IPS DF 6.9 (cell line): Measurements from ENCODE around the gene PCP2.

Source experiments
- DNase-seq: peaks from one replicate; pipeline ENCODE4 v3.0.0-alpha.2; 2013; ENCODE audit warnings: low read depth, low spot score
- H3K27ac ChIP-seq: one replicate; pipeline ENCODE4 v1.5.1; 2013; ENCODE audit warnings: low read length, control low read depth
- H3K27me3 ChIP-seq: 2 replicates; pipeline ENCODE4 v1.6.1; 2013; ENCODE audit warnings: mild to moderate bottlenecking, low read length; ENCODE audit not compliant: control insufficient read depth, insufficient read depth
- H3K36me3 ChIP-seq: 2 replicates; pipeline ENCODE4 v1.6.1; 2013; ENCODE audit warnings: low read length; ENCODE audit not compliant: control insufficient read depth, insufficient read depth
- H3K4me1 ChIP-seq: 2 replicates; pipeline ENCODE4 v1.6.1; 2013; ENCODE audit warnings: low read length; ENCODE audit not compliant: control insufficient read depth, insufficient read depth
- H3K4me3 ChIP-seq: 2 replicates; pipeline ENCODE4 v1.5.1; 2013; ENCODE audit warnings: mild to moderate bottlenecking, low read length
- H3K9me3 ChIP-seq: 2 replicates; pipeline ENCODE4 v1.6.1; 2013; ENCODE audit warnings: low read length, inconsistent platforms; ENCODE audit not compliant: control insufficient read depth, insufficient read depth
- WGBS: extraction: QIAGEN DNeasy Blood & Tissue Kit; methylation state at CpG from one replicate; pipeline ENCODE4 v1.1.7; 2013; ENCODE audit warnings: mixed read lengths, missing lambda C conversion rate; ENCODE audit not compliant: insufficient read length, insufficient coverage; 5-methylcytosine and 5-hydroxymethylcytosine counted together

PCP2 gene

DNA sequence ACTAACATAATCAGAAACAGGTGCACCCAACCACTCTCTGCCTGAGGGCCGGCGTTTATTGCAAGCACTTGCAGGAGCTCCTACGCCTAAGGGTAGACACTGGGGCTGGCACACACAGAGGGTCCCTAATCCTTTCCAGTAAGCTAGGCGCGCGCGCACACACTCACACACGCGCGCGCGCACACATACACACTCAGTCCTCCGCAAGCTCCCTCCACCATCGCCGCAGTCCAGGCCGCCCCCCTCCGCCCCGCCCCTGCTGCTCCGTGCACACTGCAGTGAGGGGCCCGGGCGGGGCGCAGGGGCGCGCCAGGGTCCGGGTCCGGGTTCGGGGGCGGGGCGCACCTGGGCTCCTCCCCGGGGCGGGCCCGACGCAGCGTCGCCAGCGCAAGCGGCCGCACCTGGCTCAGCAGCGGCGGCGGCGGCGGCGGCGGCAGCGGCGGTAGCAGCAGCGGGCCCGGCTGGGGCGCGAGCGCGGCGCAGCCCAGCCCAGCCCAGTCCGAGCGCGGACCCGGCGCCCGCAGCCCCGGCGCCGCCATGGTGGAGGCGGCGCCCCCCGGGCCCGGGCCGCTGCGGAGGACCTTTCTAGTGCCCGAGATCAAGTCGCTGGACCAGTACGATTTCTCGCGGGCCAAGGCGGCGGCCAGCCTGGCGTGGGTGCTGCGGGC is 37.9 kb downstream of the PCP2 start, which contains the start of gene CAMSAP3:
Gene CAMSAP3, plus strand, starts transcription at position 398 of the 668 bp plus-strand sequence. Its CDS starts 140 bp downstream, at position 538.
- no CpG with 5 or more reads among the region's 78 CpGs for WGBS
- Histone ChIP-seq H3K4me3 (peak within 1 kb of the TSS; percentile 52), H3K9me3 (no peaks in the 10 kb centered on the region), H3K4me1 (peaks cover 6% of the 10 kb centered on the region; the same call in 1 of the 2 replicates), H3K36me3 (no peaks in the 10 kb centered on the region), H3K27ac (no peak within 1 kb of the TSS), H3K27me3 (no peaks in the 10 kb centered on the region)
- DNase-seq, result peak; percentile 13

DNA sequence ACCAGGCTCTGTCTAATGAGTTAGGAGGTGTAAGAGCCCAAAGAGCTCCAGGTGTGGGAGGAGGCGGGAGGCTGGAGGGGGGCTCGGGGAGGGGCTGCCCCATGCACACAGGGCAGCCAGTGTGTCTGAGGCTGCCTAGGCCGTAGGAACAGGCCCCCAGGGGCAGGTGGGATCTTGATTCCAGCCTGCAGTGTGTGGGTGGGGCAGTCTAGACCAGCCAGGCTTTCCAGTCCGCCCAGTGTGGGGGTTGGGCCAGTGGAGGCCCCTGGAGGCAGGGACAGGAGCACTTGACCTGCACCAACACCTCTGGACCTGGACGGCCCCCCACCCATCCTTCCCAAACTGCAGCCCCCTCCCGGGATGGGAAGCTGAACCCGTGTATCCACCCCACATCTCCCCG is 43.3 kb downstream of the PCP2 start:
- Histone ChIP-seq H3K36me3 (no peaks in the 10 kb centered on the region), H3K9me3 (no peaks in the 10 kb centered on the region), H3K4me3 (no peak overlapping the region), H3K4me1 (0 out of 2 replicates have a peak, but pooled peaks cover 1% of the 10 kb centered on the region), H3K27ac (no peak overlapping the region), H3K27me3 (no peaks in the 10 kb centered on the region)
- no peak for DNase-seq
- no CpG with 5 or more reads among the region's 8 CpGs for WGBS

DNA sequence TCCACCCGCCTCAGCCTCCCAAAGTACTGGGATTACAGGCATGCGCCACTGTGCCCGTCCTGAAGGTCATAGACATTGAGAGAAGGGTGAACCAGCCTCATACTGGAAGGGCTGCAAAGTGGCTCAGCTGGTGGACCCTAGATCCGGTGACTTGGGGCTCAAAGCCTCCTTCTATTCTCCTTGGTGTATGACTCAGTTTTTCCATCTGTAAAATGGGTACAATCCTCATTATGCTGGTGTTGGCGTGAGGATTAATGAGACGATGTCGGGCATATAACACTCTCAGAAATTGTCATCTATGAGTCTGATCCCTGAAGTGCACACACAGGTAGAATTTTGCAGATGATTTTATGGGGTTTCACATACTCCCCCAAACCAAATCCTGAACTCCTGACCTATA is 43.7 kb downstream of the PCP2 start:
- WGBS, result no CpG with 5 or more reads among the region's 7 CpGs
- DNase-seq, result no peak
- H3K27ac ChIP-seq, result no peak overlapping the region

DNA sequence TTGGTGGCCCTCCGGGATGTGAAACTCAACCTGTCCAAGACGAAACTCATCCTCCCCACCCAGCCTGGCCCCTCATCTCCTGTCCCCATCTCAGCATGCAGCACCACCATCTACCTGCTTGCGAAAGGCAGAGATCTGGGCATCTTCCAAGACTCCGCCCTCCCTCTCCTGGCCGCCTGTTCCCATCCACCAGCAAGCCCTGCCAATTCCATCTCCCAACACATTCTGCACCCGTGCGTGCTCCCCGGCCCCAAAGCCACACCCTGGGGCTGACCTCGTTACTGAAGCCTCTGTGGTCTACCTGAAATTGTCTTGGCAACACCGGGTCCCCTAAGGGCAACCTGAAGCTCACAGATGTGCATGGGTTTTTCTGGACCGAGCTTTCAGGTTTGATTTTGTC is 51.1 kb downstream of the PCP2 start:
- Histone ChIP-seq H3K27ac (no peak overlapping the region), H3K36me3 (no peaks in the 10 kb centered on the region), H3K27me3 (no peaks in the 10 kb centered on the region), H3K4me3 (no peak overlapping the region), H3K9me3 (no peaks in the 10 kb centered on the region), H3K4me1 (no peaks in the 10 kb centered on the region)
- DNase-seq, result no peak
- no CpG with 5 or more reads among the region's 11 CpGs for WGBS

More for the DNA sequence above, 43.7 kb downstream of the PCP2 start:
- Histone ChIP-seq H3K27me3 (no peaks in the 10 kb centered on the region), H3K4me1 (no peaks in the 10 kb centered on the region), H3K4me3 (no peak overlapping the region), H3K36me3 (no peaks in the 10 kb centered on the region), H3K9me3 (no peaks in the 10 kb centered on the region)
